HG02973 (cell line): ENCODE measurements around the gene ASAP2.
"Not testable (repeated sequence)": the region's sequence is repeated elsewhere in the genome, so short reads cannot be mapped to it uniquely, and the experiment has no call there.

Source experiments
- ATAC-seq: cut with Tn5 transposase; IDR thresholded peaks from one replicate; pipeline ENCODE4 v1.9.1; 2021; ENCODE audit warnings: moderate library complexity; ENCODE audit not compliant: unreplicated experiment

The ASAP2 gene

GRCh38 chr2:9397201-9397600 lies 190.6 kb downstream of the ASAP2 start:
- ATAC-seq: no peak

GRCh38 chr2:9398251-9398650 lies 191.6 kb downstream of the ASAP2 start:
- ATAC-seq: not testable (repeated sequence)

- ATAC-seq: no peak
These were observed 192.5 kb downstream of the ASAP2 start for GRCh38 chr2:9398881-9399780.

- ATAC-seq: no peak
These were observed 193.9 kb downstream of the ASAP2 start for GRCh38 chr2:9400268-9401058.

GRCh38 chr2:9401059-9401547 lies 194.5 kb downstream of the ASAP2 start:
- ATAC-seq: no peak

GRCh38 chr2:9401646-9402371 lies 195.2 kb downstream of the ASAP2 start:
- no peak for ATAC-seq

GRCh38 chr2:9403924-9404323 lies 197.3 kb downstream of the ASAP2 start:
- ATAC-seq: no peak

- ATAC-seq: no peak
These were observed 197.8 kb downstream of the ASAP2 start for GRCh38 chr2:9404451-9404850.

- no peak for ATAC-seq
These were observed 199.0 kb downstream of the ASAP2 start for GRCh38 chr2:9405636-9406035.

GRCh38 chr2:9406529-9407362 lies 200.1 kb downstream of the ASAP2 start:
- no peak for ATAC-seq

- ATAC-seq: no peak
These were observed 200.8 kb downstream of the ASAP2 start for GRCh38 chr2:9407363-9407811.

- ATAC-seq: no peak
These were observed 202.1 kb downstream of the ASAP2 start for GRCh38 chr2:9408641-9409151.

- no peak for ATAC-seq
These were observed 203.5 kb downstream of the ASAP2 start for GRCh38 chr2:9410108-9410507.

GRCh38 chr2:9412781-9413180 lies 206.2 kb downstream of the ASAP2 start:
- ATAC-seq: no peak

- ATAC-seq: no peak
These were observed 209.0 kb downstream of the ASAP2 start for GRCh38 chr2:9415516-9416169.

GRCh38 chr2:9416267-9416961 lies 209.8 kb downstream of the ASAP2 start:
- no peak for ATAC-seq

- ATAC-seq: no peak
These were observed 210.3 kb downstream of the ASAP2 start for GRCh38 chr2:9416962-9417316.

- no peak for ATAC-seq
These were observed 211.1 kb downstream of the ASAP2 start for GRCh38 chr2:9417725-9418124.

GRCh38 chr2:9418746-9419145 lies 212.1 kb downstream of the ASAP2 start:
- ATAC-seq: no peak
